Measurements from ENCODE around the gene ANKRD35.

DNA sequence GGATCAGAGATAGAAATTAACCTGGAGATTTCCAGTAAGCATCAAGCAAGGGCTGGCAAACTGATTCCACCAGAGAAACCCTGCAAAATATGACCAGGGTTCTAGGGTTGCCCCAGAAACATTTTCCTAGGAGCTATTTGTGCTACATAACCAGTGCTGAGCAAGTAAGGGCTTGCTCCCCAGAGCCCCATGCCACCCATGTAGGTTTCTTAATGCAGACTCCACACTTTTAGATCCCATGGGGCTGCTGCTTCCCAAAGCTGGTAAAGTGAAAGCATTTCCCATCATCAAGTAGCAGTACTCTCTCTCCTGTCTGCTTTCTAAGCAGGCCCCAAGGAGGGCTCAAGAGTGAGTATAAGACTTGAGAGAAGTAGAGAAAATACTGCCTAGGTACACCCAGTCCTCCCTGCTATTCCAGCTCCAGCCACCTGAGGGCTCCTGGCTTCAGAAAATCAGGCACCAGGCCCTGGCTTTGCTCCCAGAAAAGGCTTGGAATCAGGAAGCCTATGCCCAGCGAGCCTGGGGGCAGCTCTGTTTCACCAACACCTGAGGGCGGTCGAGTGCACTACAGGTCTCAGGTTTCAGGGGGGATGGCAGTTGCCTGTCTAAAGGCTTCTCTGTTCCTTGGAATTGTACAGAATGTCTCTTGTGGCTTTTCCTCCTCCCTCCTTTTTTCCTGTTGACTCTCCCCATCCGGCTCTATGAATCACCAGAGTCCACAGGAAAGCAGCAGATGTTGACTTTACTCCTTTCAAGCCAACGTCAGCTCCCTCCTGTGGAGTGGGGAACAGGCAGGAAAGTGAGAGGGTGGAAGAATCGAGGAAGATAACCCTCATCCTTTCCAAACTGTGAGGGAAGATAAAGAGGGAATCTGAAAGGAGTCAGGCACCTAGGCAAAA lies 6.2 kb upstream of the ANKRD35 start:
- TF ChIP-seq POLR2A (IDR thresholded peaks at IDR 0.05) = peak in 1 of 2 donors; percentile 60
- TF ChIP-seq, protein P1, sequence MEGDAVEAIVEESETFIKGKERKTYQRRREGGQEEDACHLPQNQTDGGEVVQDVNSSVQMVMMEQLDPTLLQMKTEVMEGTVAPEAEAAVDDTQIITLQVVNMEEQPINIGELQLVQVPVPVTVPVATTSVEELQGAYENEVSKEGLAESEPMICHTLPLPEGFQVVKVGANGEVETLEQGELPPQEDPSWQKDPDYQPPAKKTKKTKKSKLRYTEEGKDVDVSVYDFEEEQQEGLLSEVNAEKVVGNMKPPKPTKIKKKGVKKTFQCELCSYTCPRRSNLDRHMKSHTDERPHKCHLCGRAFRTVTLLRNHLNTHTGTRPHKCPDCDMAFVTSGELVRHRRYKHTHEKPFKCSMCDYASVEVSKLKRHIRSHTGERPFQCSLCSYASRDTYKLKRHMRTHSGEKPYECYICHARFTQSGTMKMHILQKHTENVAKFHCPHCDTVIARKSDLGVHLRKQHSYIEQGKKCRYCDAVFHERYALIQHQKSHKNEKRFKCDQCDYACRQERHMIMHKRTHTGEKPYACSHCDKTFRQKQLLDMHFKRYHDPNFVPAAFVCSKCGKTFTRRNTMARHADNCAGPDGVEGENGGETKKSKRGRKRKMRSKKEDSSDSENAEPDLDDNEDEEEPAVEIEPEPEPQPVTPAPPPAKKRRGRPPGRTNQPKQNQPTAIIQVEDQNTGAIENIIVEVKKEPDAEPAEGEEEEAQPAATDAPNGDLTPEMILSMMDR (IDR thresholded peaks at IDR 0.05) = peak; percentile 84 to 98 (median 95)

All from adrenal gland (tissue), 5 donors.